ENCODE measurements around the gene EIF4E2.

Gene EIF4E2

DNA sequence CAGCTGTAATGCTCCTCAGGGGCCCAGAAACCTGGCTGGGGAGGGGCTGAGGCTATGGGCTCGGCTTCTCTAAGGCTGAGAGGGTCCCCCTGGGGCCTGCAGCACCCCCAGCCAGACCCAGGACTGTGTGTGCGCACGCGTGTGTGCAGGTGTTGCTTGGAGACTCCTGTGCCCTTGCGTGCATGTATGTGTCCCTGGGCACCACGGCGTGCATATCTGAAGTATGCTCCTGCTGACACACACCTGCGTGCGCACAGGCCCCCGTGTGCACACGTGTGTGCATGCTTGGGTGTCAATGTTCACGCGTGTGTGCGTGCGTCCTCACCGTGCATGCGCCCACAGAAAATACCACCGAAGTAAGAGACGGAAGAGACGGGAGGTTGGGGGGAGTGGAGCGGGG lies 48.0 kb upstream of the EIF4E2 start:
- Histone ChIP-seq H3K4me3 (ENCODE audit: low read depth in 1 of 2, low read length in 2 of 2) (no peak overlapping the region), H3K27ac (ENCODE audit: low read length) (no peak overlapping the region), H3K79me2 (ENCODE audit: insufficient read depth, low read length) (no peaks in the 10 kb centered on the region), H4K20me1 (ENCODE audit: insufficient read depth, low read length) (no peaks in the 10 kb centered on the region; the same call in 1 of the 2 replicates), H3K36me3 (ENCODE audit: insufficient read depth, low read length) (no peaks in the 10 kb centered on the region), H3K9me3 (ENCODE audit: insufficient read depth, low read length, severe bottlenecking) (no peaks in the 10 kb centered on the region), H3K9ac (ENCODE audit: low read depth, low read length) (no peak overlapping the region), H2AFZ (ENCODE audit: low read depth, low read length) (no peak overlapping the region), H3K27me3 (ENCODE audit: insufficient read depth, low read length, poor library complexity) (peaks cover 18% of the 10 kb centered on the region), H3K4me2 (ENCODE audit: insufficient read depth, low read length) (no peak overlapping the region), H3K4me1 (ENCODE audit: insufficient read depth, low read length) (no peaks in the 10 kb centered on the region)
- no peak for ATAC-seq (ENCODE audit: insufficient read depth, low read depth)
- no peak for DNase-seq
- no peak for TF ChIP-seq EZH2 (IDR thresholded peaks at IDR 0.05; ENCODE audit: borderline replicate concordance, low read depth, low read length, severe bottlenecking)
- TF ChIP-seq, protein P1, sequence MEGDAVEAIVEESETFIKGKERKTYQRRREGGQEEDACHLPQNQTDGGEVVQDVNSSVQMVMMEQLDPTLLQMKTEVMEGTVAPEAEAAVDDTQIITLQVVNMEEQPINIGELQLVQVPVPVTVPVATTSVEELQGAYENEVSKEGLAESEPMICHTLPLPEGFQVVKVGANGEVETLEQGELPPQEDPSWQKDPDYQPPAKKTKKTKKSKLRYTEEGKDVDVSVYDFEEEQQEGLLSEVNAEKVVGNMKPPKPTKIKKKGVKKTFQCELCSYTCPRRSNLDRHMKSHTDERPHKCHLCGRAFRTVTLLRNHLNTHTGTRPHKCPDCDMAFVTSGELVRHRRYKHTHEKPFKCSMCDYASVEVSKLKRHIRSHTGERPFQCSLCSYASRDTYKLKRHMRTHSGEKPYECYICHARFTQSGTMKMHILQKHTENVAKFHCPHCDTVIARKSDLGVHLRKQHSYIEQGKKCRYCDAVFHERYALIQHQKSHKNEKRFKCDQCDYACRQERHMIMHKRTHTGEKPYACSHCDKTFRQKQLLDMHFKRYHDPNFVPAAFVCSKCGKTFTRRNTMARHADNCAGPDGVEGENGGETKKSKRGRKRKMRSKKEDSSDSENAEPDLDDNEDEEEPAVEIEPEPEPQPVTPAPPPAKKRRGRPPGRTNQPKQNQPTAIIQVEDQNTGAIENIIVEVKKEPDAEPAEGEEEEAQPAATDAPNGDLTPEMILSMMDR (IDR thresholded peaks at IDR 0.05; ENCODE audit: borderline replicate concordance, extremely low read depth, low read length, poor library complexity, severe bottlenecking), result no peak

DNA sequence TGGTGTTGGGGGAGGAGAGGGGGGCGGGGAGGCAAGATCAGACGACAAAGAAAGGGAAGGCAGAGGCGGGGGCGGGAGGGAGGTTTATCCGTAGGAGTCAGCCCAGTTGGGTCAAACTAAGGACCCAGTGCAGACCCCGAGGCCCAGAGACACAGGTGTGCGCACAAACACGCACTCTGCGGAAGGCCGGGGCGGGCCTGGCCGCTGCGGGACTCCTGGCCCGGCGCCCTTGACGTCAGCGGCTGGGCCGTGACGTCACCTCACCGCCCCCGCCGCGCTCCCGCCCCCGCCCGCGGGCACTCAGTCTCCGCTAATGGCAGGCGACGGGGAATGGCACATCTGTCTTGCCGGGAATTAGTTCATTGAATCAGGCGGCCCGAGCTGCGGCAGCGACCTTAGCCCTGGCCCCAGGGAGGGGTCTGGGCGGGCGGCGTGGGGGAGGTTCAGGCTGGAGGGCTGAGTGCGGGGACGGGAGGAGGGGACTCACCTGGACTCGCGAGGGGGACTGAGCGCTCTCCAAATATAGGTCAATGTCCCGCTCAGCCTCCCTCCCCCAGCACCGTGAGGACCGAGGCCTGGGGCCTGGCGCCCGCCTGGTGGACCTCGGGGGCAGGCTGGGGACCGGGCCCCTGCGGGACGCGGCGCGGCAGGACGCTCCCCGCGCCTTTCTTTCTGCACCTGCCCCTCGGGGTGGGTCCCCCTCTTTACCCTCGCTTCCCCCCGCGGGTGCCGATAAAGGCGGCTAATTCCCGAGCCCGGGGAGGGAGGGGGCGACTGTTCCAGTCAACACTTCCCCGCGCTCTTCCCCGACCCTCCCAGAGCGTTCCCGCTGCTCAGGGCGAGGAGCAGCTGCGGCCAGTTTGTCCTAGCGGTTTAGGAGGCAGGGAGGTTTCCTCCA lies 47.3 kb upstream of the EIF4E2 start:
- Histone ChIP-seq H3K36me3 (ENCODE audit: insufficient read depth, low read length) (no peaks in the 10 kb centered on the region), H3K9ac (ENCODE audit: low read depth, low read length) (no peak overlapping the region), H3K27ac (ENCODE audit: low read length) (no peak overlapping the region), H3K4me3 (ENCODE audit: low read depth in 1 of 2, low read length in 2 of 2) (no peak overlapping the region), H3K4me2 (ENCODE audit: insufficient read depth, low read length) (no peak overlapping the region), H4K20me1 (ENCODE audit: insufficient read depth, low read length) (no peaks in the 10 kb centered on the region; the same call in 1 of the 2 replicates), H3K9me3 (ENCODE audit: insufficient read depth, low read length, severe bottlenecking) (no peaks in the 10 kb centered on the region), H2AFZ (ENCODE audit: low read depth, low read length) (no peak overlapping the region), H3K27me3 (ENCODE audit: insufficient read depth, low read length, poor library complexity) (peaks cover 18% of the 10 kb centered on the region), H3K79me2 (ENCODE audit: insufficient read depth, low read length) (no peaks in the 10 kb centered on the region), H3K4me1 (ENCODE audit: insufficient read depth, low read length) (no peaks in the 10 kb centered on the region)
- no peak for TF ChIP-seq EZH2 (IDR thresholded peaks at IDR 0.05; ENCODE audit: borderline replicate concordance, low read depth, low read length, severe bottlenecking)
- TF ChIP-seq, protein P1 (IDR thresholded peaks at IDR 0.05; ENCODE audit: borderline replicate concordance, extremely low read depth, low read length, poor library complexity, severe bottlenecking), result no peak
- no peak for ATAC-seq (ENCODE audit: insufficient read depth, low read depth)
- DNase-seq, result no peak

DNA sequence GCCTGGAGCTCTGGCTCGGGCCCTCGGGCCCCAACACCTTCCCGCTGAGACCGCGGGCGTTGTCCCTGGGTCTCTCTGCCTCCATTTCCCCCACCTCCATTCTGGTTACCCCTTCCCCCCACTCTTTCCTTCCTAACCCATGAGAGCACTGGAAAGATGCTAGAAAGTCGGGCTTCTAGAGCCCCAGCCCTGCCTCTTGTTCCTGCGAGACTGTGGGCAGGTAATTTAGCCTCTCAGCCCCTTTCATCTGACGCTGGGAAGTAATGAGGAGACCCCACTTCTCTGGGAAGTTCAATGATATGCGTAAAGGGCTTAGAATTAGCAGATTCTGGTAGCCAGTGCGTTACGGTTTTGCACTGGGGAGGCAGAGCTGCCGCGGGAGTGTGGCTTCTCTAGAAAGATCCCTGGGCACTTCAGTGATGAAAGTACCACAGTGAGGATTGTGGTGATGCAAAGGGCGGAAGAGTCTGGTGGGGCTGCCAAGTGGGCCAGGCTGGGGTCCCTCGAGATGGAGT lies 46.6 kb upstream of the EIF4E2 start:
- Histone ChIP-seq H3K27me3 (ENCODE audit: insufficient read depth, low read length, poor library complexity) (peaks cover 18% of the 10 kb centered on the region), H3K9me3 (ENCODE audit: insufficient read depth, low read length, severe bottlenecking) (no peaks in the 10 kb centered on the region), H3K27ac (ENCODE audit: low read length) (no peak overlapping the region), H2AFZ (ENCODE audit: low read depth, low read length) (no peak overlapping the region), H3K36me3 (ENCODE audit: insufficient read depth, low read length) (no peaks in the 10 kb centered on the region), H4K20me1 (ENCODE audit: insufficient read depth, low read length) (no peaks in the 10 kb centered on the region; the same call in 1 of the 2 replicates), H3K4me2 (ENCODE audit: insufficient read depth, low read length) (no peak overlapping the region), H3K9ac (ENCODE audit: low read depth, low read length) (no peak overlapping the region), H3K79me2 (ENCODE audit: insufficient read depth, low read length) (no peaks in the 10 kb centered on the region), H3K4me1 (ENCODE audit: insufficient read depth, low read length) (no peaks in the 10 kb centered on the region), H3K4me3 (ENCODE audit: low read depth in 1 of 2, low read length in 2 of 2) (no peak overlapping the region)
- no peak for ATAC-seq (ENCODE audit: insufficient read depth, low read depth)
- TF ChIP-seq, protein P1 (IDR thresholded peaks at IDR 0.05; ENCODE audit: borderline replicate concordance, extremely low read depth, low read length, poor library complexity, severe bottlenecking), result no peak
- no peak for TF ChIP-seq EZH2 (IDR thresholded peaks at IDR 0.05; ENCODE audit: borderline replicate concordance, low read depth, low read length, severe bottlenecking)
- DNase-seq, result no peak
